Thoracic aorta endothelial cell (primary cell): ENCODE results near the gene IRX4. TPM values are rescaled to one million over a fixed set of nuclear protein-coding genes. Genes with fewer than 3 reads are reported as not detected.

ENCODE experiments used
- total RNA-seq: library from RNA; depleted of rRNA; stranded (reverse); fragments of >200 nt; gene quantifications from 2 replicates; pipeline ENCODE4 v1.2.3, GENCODE V29; 2012

Gene IRX4
- total RNA-seq = not detected in 2 replicates

GRCh38 chr5:1882337-1883119 lies at the start of gene IRX4:
IRX4 (minus strand) TSS chr5:1882925; CDS start chr5:1882647, 278 bp downstream.

Other genes starting within 250 kb of the IRX4 start
- 37.5 and 44.5 TPM in 2 replicates for gene MRPL36, start 83.1 kb downstream of the IRX4 start, total RNA-seq
- gene NDUFS6, start 81.5 kb downstream of the IRX4 start, total RNA-seq = 39.4 and 62.9 TPM in 2 replicates